HepG2 (cell line): ENCODE data around the gene ST6GALNAC4. TPM values are rescaled to one million over a fixed set of nuclear protein-coding genes. Genes with fewer than 3 reads are reported as not detected.

Experiments used
- ARID5B ChIP-seq: IDR thresholded peaks from 2 replicates; pipeline ENCODE4 v1.4.0; 2020; ENCODE audit warnings: mild to moderate bottlenecking, missing genetic modification reagents
- DZIP1 ChIP-seq: sonication (generic); formaldehyde crosslinking; IDR thresholded peaks from 2 replicates; pipeline ENCODE4 v1.5.0; 2020; ENCODE audit warnings: mild to moderate bottlenecking, missing genetic modification reagents
- FOXP4 ChIP-seq: sonication (generic); formaldehyde crosslinking; IDR thresholded peaks from 2 replicates; pipeline ENCODE4 v1.4.0; 2020; ENCODE audit warnings: missing genetic modification reagents
- HDAC1 ChIP-seq: sonication (generic); formaldehyde crosslinking; IDR thresholded peaks from 2 replicates; pipeline ENCODE4 v1.5.1; 2020; ENCODE audit warnings: mild to moderate bottlenecking, missing genetic modification reagents
- HNRNPLL ChIP-seq: fragments of 200-400 bp; formaldehyde crosslinking; IDR thresholded peaks from 2 replicates; pipeline ENCODE4 v1.6.1; 2017; ENCODE audit warnings: mild to moderate bottlenecking, low read depth, low read length; ENCODE audit not compliant: poor library complexity, severe bottlenecking
- KDM3A ChIP-seq: IDR thresholded peaks from 2 replicates; pipeline ENCODE4 v1.6.1; 2018; ENCODE audit warnings: low read depth, missing compliant biosample characterization
- KLF11 ChIP-seq: IDR thresholded peaks from 2 replicates; pipeline ENCODE4 v1.6.1; 2016; ENCODE audit warnings: missing compliant biosample characterization
- NAIF1 ChIP-seq: sonication (generic); formaldehyde crosslinking; IDR thresholded peaks from 2 replicates; pipeline ENCODE4 v1.5.0; 2020; ENCODE audit warnings: mild to moderate bottlenecking, missing genetic modification reagents, borderline replicate concordance
- NFIC ChIP-seq: IDR thresholded peaks from 2 replicates; pipeline ENCODE4 v1.6.1; 2012; ENCODE audit warnings: mild to moderate bottlenecking, low read length, inconsistent platforms
- POLR2A ChIP-seq, 2 experiments: IDR thresholded peaks; 2 replicates each; pipeline ENCODE4 v1.6.1; 2011; ENCODE audit warnings: low read depth in 2 of 2, low read length in 2 of 2, mild to moderate bottlenecking in 1 of 2, moderate library complexity in 1 of 2; ENCODE audit not compliant: insufficient read depth in 1 of 2
- TCF7L2 ChIP-seq: IDR thresholded peaks from 2 replicates; pipeline ENCODE4 v1.6.1; 2011; ENCODE audit warnings: mild to moderate bottlenecking, low read depth, low read length, moderate library complexity
- ZC3H13 ChIP-seq: sonication (generic); formaldehyde crosslinking; IDR thresholded peaks from 2 replicates; pipeline ENCODE4 v1.8.1; 2023; ENCODE audit warnings: mild to moderate bottlenecking, missing genetic modification reagents, moderate library complexity
- ZMAT5 ChIP-seq: sonication (generic); formaldehyde crosslinking; IDR thresholded peaks from 2 replicates; pipeline ENCODE4 v1.5.0; 2020; ENCODE audit warnings: mild to moderate bottlenecking, low read depth, missing genetic modification reagents, borderline replicate concordance
- ZMYM3 ChIP-seq: sonication (generic); formaldehyde crosslinking; IDR thresholded peaks from 2 replicates; pipeline ENCODE4 v1.5.1; 2020; ENCODE audit warnings: mild to moderate bottlenecking, missing genetic modification reagents
- ZNF121 ChIP-seq: sonication (generic); formaldehyde crosslinking; IDR thresholded peaks from 2 replicates; pipeline ENCODE4 v1.5.0; 2020; ENCODE audit warnings: mild to moderate bottlenecking, missing genetic modification reagents
- ZNF274 ChIP-seq: sonication (generic); formaldehyde crosslinking; IDR thresholded peaks from 2 replicates; pipeline ENCODE4 v1.5.1; 2020; ENCODE audit warnings: mild to moderate bottlenecking, missing genetic modification reagents
- ZNF570 ChIP-seq: sonication (generic); formaldehyde crosslinking; IDR thresholded peaks from 2 replicates; pipeline ENCODE4 v1.4.0; 2020; ENCODE audit warnings: mild to moderate bottlenecking, missing genetic modification reagents, borderline replicate concordance
- ZNF639 ChIP-seq: conservative IDR thresholded peaks from 2 replicates; pipeline ENCODE4 v1.6.1; 2018; ENCODE audit warnings: missing genetic modification reagents
- ZNF782 ChIP-seq: sonication (generic); formaldehyde crosslinking; IDR thresholded peaks from 2 replicates; pipeline ENCODE4 v1.4.0; 2020; ENCODE audit warnings: missing genetic modification reagents, mild to moderate bottlenecking, borderline replicate concordance
- ZSCAN20 ChIP-seq: sonication (generic); formaldehyde crosslinking; IDR thresholded peaks from 2 replicates; pipeline ENCODE4 v1.4.0; 2020; ENCODE audit warnings: missing genetic modification reagents, mild to moderate bottlenecking, borderline replicate concordance
- polyA plus RNA-seq, 8 experiments: library from polyadenylated mRNA; depleted of rRNA in 3 of 8; stranded (reverse) in 7 of 8; unstranded in 1 of 8; fragments of >200 nt; fragmentation: Illumina TruSeq in 4 of 8; extraction: Trizol in 4 of 8; gene quantifications; 2 replicates each; pipeline versions ENCODE4 v1.2.1 to v1.2.3, GENCODE V29; 2011 to 2016; ENCODE audit warnings: low read depth in 4 of 8, missing spikeins in 1 of 8, mixed read lengths in 1 of 8; ENCODE audit not compliant: insufficient read depth in 1 of 8
- total RNA-seq, 5 experiments: library from RNA; depleted of rRNA; stranded (reverse); fragments of >200 nt; fragmentation: Illumina TruSeq; extraction: Trizol; gene quantifications; 2 replicates each; pipeline ENCODE4 v1.2.3, GENCODE V29; 2016; ENCODE audit warnings: low read depth in 1 of 5

Gene ST6GALNAC4
- total and polyA plus RNA-seq, 2 of the 13 experiments (the other 11 are each of a cell fraction or from before 2014, with no cell fraction given) = 18.8 to 27.7 TPM

- TF ChIP-seq NFIC (no peak), KDM3A (CRISPR knock-in tag) (no peak), ARID5B (CRISPR knock-in tag) (peak; percentile 76; the same call in 1 of the 2 replicates), DZIP1 (CRISPR knock-in tag) (no peak), TCF7L2 (no peak), HNRNPLL (no peak), ZNF570 (CRISPR knock-in tag) (no peak), HDAC1 (CRISPR knock-in tag) (peak; percentile 56), ZNF274 (CRISPR knock-in tag) (peak; percentile 51; the same call in 1 of the 2 replicates), ZMAT5 (CRISPR knock-in tag) (no peak), ZSCAN20 (no peak), NAIF1 (no peak), ZNF121 (no peak), FOXP4 (CRISPR knock-in tag) (peak; percentile 70), POLR2A (IDR thresholded peaks at IDR 0.05; ENCODE audit: insufficient read depth in 1 of 2, low read depth in 2 of 2, low read length in 2 of 2) (no peak), ZC3H13 (CRISPR knock-in tag) (no peak), ZNF782 (CRISPR knock-in tag) (no peak), KLF11 (CRISPR knock-in tag) (no peak), ZMYM3 (peak; percentile 37; the same call in 1 of the 2 replicates), ZNF639 (no peak; the same call in 1 of the 2 replicates)
These were observed 38.6 kb upstream of the ST6GALNAC4 start (continued) for GRCh38 chr9:127955294-127956015.
